T-helper 9 cell (primary cell): ENCODE measurements around the gene SEC14L1.

Source experiments
- DNase-seq: peaks from one replicate; pipeline ENCODE4 v3.0.0-alpha.2; 2020

SEC14L1 gene

DNA sequence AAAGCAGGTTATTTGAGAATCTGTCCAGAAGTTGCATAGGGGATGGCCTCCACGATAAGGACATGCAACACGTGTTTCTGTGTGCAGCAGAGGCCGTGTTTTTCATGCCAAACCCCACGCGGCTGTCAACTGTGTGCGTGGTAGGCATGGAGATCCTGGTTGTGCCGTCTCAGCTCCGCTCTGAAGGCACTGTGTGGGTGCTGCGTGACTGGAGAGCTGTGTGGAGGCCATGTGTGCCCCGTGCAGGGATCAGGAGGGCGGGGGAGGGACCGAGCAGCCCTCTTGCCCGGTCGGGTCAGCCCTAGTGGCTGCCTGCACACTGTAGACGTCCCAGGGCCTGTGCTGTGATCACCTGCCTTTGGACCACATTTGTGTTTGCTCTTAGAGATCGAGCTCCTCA, 74.5 kb downstream of the SEC14L1 start:
- DNase-seq = no peak

- DNase-seq = no peak
These were observed 75.7 kb downstream of the SEC14L1 start for GRCh38 chr17:77216486-77216885.

DNA sequence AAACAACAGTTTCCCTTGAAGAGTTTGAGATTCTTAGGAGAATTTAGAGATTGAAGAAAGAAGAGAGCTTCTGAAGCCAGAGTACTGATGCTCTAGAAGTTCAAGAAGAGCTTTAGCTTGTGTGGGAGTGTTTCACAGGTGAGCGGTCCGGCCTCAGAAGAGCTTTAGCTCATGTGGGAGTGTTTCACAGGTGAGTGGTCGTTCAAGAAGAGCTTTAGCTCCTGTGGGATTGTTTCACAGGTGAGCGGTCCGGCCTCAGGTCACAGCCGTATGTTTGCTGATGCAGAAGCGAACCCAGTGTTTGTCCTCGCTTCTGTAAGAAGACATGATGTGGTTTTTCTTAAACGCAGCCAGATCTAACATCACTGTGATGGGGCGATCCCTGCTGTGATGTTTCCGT, 76.4 kb downstream of the SEC14L1 start:
- no peak for DNase-seq

- DNase-seq = no peak
These were observed 76.8 kb downstream of the SEC14L1 start for GRCh38 chr17:77217566-77217965.

- no peak for DNase-seq
These were observed 78.1 kb downstream of the SEC14L1 start for GRCh38 chr17:77218902-77219301.

DNA sequence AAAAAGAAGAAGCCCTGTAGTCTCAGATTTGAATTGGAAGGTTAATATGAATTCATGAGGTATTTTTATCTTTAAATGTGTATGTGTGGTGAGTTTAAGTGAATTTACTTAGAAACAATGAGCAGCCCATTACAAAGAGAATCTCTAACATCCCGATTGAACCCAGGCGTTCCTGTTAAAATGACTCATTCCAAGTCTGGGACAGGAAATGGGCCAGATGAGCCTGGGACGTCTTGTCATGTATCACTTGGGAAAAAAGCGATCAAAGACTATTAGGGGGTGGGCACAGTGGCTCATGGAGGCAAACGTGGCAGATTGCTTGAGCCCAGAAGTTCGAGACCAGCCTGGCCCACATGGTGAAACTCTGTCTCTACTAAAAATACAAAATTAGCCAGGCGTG, 81.6 kb downstream of the SEC14L1 start:
- no peak for DNase-seq

DNA sequence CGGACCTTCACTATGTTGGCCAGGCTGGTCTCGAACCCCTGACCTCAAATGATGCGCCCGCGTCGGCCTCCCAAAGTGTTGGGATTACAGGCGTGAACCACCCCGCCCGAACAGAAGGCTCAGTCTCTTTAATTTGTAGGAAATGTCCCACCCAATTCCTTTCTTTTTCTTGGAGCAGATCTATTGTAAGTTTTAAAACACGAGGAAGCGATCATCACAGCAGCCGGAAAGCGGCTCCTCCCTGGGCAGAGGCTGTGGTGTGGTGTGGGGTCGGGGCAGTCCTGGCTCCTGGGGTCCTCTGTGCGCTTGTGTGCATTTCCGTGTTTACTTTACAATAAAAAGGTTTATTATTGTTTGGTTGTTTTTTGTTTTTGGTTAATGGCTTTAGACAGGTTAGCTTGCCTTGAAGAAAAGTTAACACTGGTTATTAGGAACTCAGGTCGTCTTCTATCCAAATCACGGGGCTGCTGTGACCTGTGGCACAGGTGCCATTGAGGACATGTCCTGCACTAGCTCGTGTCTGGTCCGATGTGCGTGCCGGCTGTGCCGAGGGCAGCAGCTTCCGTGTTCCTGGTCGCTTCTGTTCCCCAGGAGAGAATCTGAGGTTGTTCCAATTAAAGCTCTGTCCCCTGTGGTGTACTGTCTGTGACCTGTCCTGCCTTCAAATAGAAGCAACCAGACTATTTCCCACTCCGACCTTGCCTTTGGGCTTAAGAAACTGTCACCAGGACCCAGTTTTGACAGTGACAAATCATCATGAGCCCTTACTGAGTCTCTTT, 83.1 kb downstream of the SEC14L1 start:
- no peak for DNase-seq

DNA sequence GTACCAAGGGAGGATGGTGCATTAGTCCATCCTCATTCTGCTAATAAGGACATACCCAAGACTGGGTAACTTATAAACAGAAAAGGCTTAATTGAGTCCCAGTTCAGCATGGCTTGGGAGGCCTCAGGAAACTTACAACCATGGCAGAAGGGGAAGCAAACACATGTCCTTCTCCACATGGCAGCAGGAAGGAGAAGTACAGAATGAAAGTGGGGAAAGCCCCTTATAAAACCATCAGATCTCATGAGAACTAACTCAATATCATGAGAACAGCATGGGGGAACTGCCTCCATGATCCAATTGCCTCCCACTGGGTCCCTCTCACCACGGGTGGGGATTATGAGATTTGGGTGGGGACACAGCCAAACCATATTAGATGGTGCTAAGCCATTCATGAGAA, 84.5 kb downstream of the SEC14L1 start:
- no peak for DNase-seq

GRCh38 chr17:77227461-77228240, 86.9 kb downstream of the SEC14L1 start:
- DNase-seq = no peak

DNA sequence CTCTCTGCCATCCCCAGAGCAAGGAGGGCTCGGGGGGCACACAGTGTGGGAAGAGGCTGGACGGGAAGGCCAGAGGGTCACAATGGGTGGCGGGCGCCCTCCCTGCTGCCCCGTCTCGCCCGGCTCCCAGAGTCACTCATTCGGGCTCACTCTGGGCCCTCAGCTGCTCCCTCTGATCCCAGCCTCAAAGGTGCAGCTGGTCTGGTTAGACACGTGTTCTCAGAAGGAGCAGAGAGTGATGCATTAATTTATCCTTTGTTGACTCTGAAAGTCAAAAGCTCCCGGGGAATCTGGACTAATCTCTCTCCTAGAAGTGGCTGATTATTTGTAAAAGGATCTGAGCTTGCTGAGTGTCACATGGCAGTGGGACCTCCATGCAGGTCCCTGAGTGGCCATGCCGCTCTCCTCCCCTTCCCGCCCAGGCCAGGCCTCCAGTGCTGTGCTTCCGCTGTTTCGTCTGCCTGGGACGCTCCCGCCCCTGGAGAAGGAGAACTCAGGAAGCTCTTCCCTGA, 87.5 kb downstream of the SEC14L1 start:
- DNase-seq = no peak

- no peak for DNase-seq
These were observed 88.0 kb downstream of the SEC14L1 start for GRCh38 chr17:77228816-77229215.

DNA sequence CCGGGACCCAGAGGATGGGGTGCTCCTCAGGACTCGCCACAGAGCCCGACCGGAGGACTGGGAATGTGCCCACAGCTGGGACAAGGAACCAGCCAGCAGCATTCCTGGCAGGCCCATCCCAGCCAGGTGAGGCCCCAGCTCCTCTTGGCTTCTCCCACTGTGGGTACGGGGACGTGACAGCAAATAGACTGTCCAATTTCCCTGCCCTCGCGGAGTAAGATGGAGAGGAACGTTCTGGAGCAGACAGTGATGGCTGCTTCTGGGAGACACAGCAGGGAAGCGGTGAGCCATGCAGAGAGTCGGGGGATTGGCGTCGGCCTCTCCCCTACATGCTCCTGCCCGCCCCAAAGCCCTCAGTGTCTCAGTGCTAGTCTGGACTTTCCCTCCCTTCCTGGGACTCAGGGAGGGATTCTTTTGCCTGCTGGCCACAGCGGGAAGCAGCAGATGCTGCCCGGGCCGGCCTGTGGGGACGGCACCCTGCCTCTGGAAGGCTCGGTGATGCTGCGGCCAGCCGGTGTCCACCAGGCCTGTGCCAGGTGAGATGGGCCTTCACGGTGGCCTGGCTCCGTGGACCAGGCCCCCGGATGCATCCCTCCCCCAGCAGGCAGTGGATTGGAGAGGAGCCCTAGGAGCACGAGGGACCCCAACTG, 89.1 kb downstream of the SEC14L1 start:
- DNase-seq = no peak

GRCh38 chr17:77230436-77230830, 89.7 kb downstream of the SEC14L1 start:
- no peak for DNase-seq

DNA sequence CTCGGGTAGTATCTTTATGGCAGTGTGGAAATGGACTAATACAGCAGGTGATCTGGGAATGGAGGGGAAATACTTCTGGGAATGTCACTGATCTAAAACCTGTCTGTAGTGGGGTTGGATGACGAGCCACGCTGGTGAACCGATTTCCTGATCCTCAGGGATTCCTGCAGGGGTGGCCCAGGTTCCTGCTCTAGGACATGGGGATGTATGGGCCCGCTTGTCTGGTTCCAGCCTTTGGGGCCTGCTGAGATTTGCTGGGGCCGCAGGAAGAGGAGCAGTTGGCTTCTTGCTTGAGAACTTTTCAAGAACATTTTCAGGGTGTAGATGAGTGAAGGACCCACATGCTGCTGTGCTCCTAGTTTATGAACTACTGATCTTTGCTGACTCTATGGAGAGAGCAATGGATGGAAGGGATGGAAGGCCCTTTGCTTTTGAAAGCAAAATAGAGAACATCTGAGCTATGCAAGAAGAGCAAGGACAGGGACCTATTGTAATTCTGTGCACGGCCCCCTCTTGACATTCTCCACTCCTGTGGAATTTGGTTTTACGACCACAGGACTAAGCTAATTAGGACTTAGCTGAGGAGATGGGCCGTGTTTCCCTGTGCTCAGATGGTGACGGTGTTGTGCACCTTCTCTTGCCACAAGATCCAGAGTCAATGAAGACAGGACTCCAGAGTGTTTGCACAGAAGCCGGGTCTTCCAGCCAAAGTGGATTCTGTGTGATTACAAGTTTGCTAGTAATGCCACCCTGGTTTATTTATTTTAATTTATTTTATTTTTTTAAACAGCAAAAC, 90.5 kb downstream of the SEC14L1 start:
- DNase-seq = no peak

- no peak for DNase-seq
These were observed 92.4 kb downstream of the SEC14L1 start for GRCh38 chr17:77233127-77233526.

DNA sequence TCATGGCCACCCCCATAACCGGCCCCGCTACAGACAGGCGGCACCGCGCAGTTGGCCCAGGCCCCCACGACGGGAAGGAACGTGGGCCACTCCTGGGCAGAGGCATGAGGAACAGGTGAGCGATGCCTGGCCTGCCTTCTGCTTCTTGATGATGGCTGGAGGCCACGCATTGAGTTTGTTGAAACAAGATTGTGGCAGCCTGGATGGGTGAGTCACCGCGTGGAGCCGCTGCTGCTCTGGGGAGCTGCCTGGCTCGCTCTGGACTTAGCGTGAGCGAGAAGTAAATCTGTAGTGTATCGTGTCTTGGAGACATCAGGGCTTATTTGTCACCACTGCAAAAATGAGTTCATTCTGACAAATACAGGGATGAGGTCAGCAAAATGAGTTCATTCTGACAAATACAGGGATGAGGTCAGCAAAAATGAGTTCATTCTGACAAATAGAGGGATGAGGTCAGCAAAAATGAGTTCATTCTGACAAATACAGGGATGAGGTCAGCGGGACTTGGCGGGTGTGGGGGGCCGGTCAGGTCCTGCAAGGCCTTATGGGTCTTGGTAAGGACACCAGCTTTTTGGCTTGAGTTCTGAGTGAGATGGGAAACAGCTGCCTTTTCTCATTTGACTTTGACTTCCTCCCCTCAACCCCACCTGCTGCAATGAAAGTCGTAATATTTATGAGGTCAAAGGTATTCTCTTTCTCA, 93.0 kb downstream of the SEC14L1 start:
- no peak for DNase-seq

GRCh38 chr17:77234695-77235094, 93.9 kb downstream of the SEC14L1 start:
- DNase-seq = no peak

- DNase-seq = no peak
These were observed 94.7 kb downstream of the SEC14L1 start for GRCh38 chr17:77235370-77235941.

GRCh38 chr17:77237232-77238008, 96.7 kb downstream of the SEC14L1 start:
- no peak for DNase-seq

DNA sequence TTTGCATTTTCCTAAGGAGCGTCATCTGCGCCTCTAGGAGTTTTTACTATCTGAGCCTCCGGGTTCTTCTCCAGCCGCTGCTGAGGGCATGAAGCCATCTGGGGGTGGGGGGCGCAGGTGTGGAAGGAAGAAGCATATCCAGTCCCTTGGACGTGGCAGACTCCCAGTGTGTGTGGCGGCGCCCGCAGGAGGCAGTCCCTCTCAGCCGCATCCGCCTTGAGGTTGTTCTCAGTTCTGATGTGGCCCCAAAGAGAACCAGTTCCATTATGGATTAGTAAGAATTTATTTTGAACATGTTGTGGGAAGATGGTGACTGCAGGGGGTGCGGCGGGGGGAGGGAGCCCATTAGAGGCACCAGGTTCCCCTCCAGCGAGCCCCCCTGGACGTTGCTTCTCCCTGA, 100.2 kb downstream of the SEC14L1 start:
- no peak for DNase-seq
